ENCODE measurements around the gene MMP28.

MMP28 gene

GRCh38 chr17:35797370-35797769, 1.9 kb upstream of the MMP28 start:
- no peak for DNase-seq

GRCh38 chr17:35796942-35797341, 1.5 kb upstream of the MMP28 start:
- DNase-seq = no peak

- DNase-seq = no peak
Measured at GRCh38 chr17:35795871-35796265, 427 bp upstream of the MMP28 start.

GRCh38 chr17:35793257-35793656, 2.2 kb downstream of the MMP28 start:
- DNase-seq = no peak

- no peak for DNase-seq
Measured at GRCh38 chr17:35791681-35792350, 3.6 kb downstream of the MMP28 start.

GRCh38 chr17:35790841-35791240, 4.6 kb downstream of the MMP28 start:
- no peak for DNase-seq

- no peak for DNase-seq
Measured at GRCh38 chr17:35788477-35789368, 6.7 kb downstream of the MMP28 start.

- DNase-seq = no peak
Measured at GRCh38 chr17:35786941-35787432, 8.5 kb downstream of the MMP28 start.

GRCh38 chr17:35784895-35785294, 10.5 kb downstream of the MMP28 start:
- no peak for DNase-seq

- DNase-seq = no peak
Measured at GRCh38 chr17:35780950-35781349, 14.5 kb downstream of the MMP28 start.

- DNase-seq = no peak
Measured at GRCh38 chr17:35778641-35779196, 16.7 kb downstream of the MMP28 start.

GRCh38 chr17:35775583-35775982, 19.9 kb downstream of the MMP28 start:
- DNase-seq = no peak

GRCh38 chr17:35775039-35775438, 20.4 kb downstream of the MMP28 start:
- DNase-seq = no peak

GRCh38 chr17:35774499-35774898, 20.9 kb downstream of the MMP28 start:
- no peak for DNase-seq

GRCh38 chr17:35773679-35774425, 21.6 kb downstream of the MMP28 start:
- DNase-seq = no peak

- DNase-seq = no peak
Measured at GRCh38 chr17:35773129-35773528, 22.3 kb downstream of the MMP28 start.

GRCh38 chr17:35769895-35770486, 25.4 kb downstream of the MMP28 start:
- no peak for DNase-seq

- DNase-seq = no peak
Measured at GRCh38 chr17:35768797-35769196, 26.6 kb downstream of the MMP28 start.

GRCh38 chr17:35766903-35767510, 28.4 kb downstream of the MMP28 start:
- peak; percentile 14 for DNase-seq

GRCh38 chr17:35766489-35766877, 29.0 kb downstream of the MMP28 start:
- DNase-seq = no peak

- no peak for DNase-seq
Measured at GRCh38 chr17:35765756-35766488, 29.5 kb downstream of the MMP28 start.
